Small intestine (tissue), 16 donors: ENCODE data around the gene SPHK2. TPM values are rescaled to one million over a fixed set of nuclear protein-coding genes. Genes with fewer than 3 reads are reported as not detected.
"Not testable (repeated sequence)": the region's sequence is repeated elsewhere in the genome, so short reads cannot be mapped to it uniquely, and the experiment has no call there.

ENCODE experiments used
- DNase-seq, 2 donors: peaks; one replicate each; pipeline versions ENCODE4 v3.0.0 to v3.0.0-alpha.2; 2013
- FAIRE-seq: peaks from 2 replicates; lab custom pipeline; 2012; peaks lifted over from hg19 to GRCh38; lab: Jason Lieb, UNC
- H3K27ac ChIP-seq, 3 donors: one replicate each; pipeline ENCODE4 v1.5.1; 2013; ENCODE audit warnings: low read length in 2 of 3, mild to moderate bottlenecking in 2 of 3, control low read depth in 1 of 3, inconsistent platforms in 1 of 3, low read depth in 1 of 3, moderate library complexity in 1 of 3
- H3K27me3 ChIP-seq, 3 donors: one replicate each; pipeline ENCODE4 v1.6.1; 2013; ENCODE audit warnings: low read length in 3 of 3, inconsistent platforms in 1 of 3; ENCODE audit not compliant: control insufficient read depth in 3 of 3, insufficient read depth in 3 of 3
- H3K36me3 ChIP-seq, 3 donors: one replicate each; pipeline ENCODE4 v1.6.1; 2013; ENCODE audit warnings: low read length in 3 of 3, inconsistent platforms in 1 of 3, low read depth in 1 of 3, mild to moderate bottlenecking in 1 of 3, moderate library complexity in 1 of 3; ENCODE audit not compliant: control insufficient read depth in 3 of 3, insufficient read depth in 2 of 3
- H3K4me1 ChIP-seq, 3 donors: one replicate each; pipeline ENCODE4 v1.6.1; 2013; ENCODE audit warnings: low read length in 2 of 3, inconsistent platforms in 1 of 3, low read depth in 1 of 3, mild to moderate bottlenecking in 1 of 3, moderate library complexity in 1 of 3; ENCODE audit not compliant: control insufficient read depth in 3 of 3, insufficient read depth in 2 of 3
- H3K4me3 ChIP-seq, 3 donors: one replicate each; pipeline ENCODE4 v1.5.1; 2013; ENCODE audit warnings: low read length in 3 of 3, control low read depth in 1 of 3, inconsistent platforms in 1 of 3, low read depth in 1 of 3, mild to moderate bottlenecking in 1 of 3, moderate library complexity in 1 of 3
- H3K9me3 ChIP-seq, 2 donors: one replicate each; pipeline ENCODE4 v1.6.1; 2013; ENCODE audit warnings: low read depth in 1 of 2, low read length in 1 of 2; ENCODE audit not compliant: control insufficient read depth in 2 of 2, insufficient read depth in 1 of 2
- WGBS, 3 donors: extraction: QIAGEN DNeasy Blood & Tissue Kit; methylation state at CpG; one replicate each; pipeline ENCODE4 v1.1.7; 2013; 5-methylcytosine and 5-hydroxymethylcytosine counted together
- long read RNA-seq, 10 donors: transcript quantifications; one replicate each; lab custom pipeline, GENCODE V29; 2026
- polyA plus RNA-seq, 4 donors: library from polyadenylated mRNA; stranded (reverse) in 3 of 4; unstranded in 1 of 4; fragments of 200-250 nt in 3 of 4; fragments of 120-200 nt in 1 of 4; gene quantifications; one replicate each; pipeline versions ENCODE4 v1.2.1 to v1.2.3, GENCODE V29; 2013
- donor health status: healthy with polysubstance abuse.
- donor health status: control.
- donor health status: control.
- donor health status: Bipolar disorder and iron deficiency.
- donor health status: healthy.

SPHK2 gene, protein sequence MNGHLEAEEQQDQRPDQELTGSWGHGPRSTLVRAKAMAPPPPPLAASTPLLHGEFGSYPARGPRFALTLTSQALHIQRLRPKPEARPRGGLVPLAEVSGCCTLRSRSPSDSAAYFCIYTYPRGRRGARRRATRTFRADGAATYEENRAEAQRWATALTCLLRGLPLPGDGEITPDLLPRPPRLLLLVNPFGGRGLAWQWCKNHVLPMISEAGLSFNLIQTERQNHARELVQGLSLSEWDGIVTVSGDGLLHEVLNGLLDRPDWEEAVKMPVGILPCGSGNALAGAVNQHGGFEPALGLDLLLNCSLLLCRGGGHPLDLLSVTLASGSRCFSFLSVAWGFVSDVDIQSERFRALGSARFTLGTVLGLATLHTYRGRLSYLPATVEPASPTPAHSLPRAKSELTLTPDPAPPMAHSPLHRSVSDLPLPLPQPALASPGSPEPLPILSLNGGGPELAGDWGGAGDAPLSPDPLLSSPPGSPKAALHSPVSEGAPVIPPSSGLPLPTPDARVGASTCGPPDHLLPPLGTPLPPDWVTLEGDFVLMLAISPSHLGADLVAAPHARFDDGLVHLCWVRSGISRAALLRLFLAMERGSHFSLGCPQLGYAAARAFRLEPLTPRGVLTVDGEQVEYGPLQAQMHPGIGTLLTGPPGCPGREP
- 10 to 100 TPM; 22.1 to 85.7 (median 49.9) TPM for polyA plus RNA-seq
- long read RNA-seq, donor 1, partial matches to known transcripts, result 0 of 9 reads
- long read RNA-seq, donor 1, other reads (novel, unspliced or antisense), result 0 of 9 reads
- long read RNA-seq, donor 2, partial matches to known transcripts, result 0 of 2 reads
- long read RNA-seq, donor 2, other reads (novel, unspliced or antisense), result 0 of 2 reads
- long read RNA-seq, donor 3, partial matches to known transcripts, result 0 of 5 reads
- long read RNA-seq, donor 3, other reads (novel, unspliced or antisense), result 0 of 5 reads
- long read RNA-seq, donor 4, result 0 reads
- long read RNA-seq, donor 5, partial matches to known transcripts, result 0 of 2 reads
- long read RNA-seq, donor 5, other reads (novel, unspliced or antisense), result 0 of 2 reads
- long read RNA-seq, donor 6, partial matches to known transcripts, result 0 of 3 reads
- long read RNA-seq, donor 6, other reads (novel, unspliced or antisense), result 0 of 3 reads
- long read RNA-seq, donor 7, partial matches to known transcripts, result 0 of 4 reads
- long read RNA-seq, donor 7, other reads (novel, unspliced or antisense), result 0 of 4 reads
- long read RNA-seq, donor 8, result 0 reads
- long read RNA-seq, donor 9, partial matches to known transcripts, result 0 of 2 reads
- long read RNA-seq, donor 9, other reads (novel, unspliced or antisense), result 0 of 2 reads
- long read RNA-seq, donor 10, transcript SPHK2-207 (1 exons, 1,786 nt), result major isoform, 5 of 7 reads
- long read RNA-seq, donor 10, partial matches to known transcripts, result 0 of 7 reads
- long read RNA-seq, donor 10, other reads (novel, unspliced or antisense), result 0 of 7 reads

DNA sequence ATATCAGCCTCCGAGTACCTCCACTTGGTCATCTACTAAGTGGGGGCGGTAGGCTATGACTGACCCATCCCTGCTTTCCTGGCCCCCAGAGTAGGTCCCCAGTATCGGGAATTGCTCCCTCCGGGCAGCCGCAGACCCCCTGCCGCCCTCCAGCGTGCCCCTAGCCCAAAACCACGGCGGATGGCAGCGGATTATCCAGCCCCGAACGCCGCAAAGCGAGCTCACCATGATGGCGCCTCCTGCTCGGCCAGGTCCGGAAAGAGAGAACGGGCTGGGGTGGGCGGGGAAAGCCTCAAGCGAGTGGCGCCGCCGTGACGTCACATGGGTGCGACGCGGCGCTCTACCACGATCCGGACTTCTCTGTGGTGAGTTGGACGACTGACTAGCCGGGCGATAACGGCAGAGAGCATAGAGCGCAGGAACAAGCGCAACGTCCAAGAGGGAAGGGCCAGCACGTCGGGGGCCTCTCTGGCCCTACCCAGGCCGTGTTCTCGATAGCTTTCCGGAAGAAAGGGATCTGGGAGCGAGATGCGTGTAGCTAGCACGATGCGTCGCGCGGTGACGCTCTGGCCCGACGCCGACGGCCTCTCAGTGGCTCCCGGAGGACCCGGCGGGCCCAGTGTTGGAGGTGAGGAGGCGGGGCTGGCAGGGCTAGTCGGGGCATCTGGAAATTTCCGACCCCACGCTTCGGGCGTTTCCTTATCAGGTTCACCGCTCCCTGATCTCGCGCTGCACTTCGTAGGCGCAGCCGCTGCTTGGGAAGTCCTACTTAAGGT, at the start of gene SPHK2, which contains the start of gene RPL18:
TSS of gene SPHK2 (plus strand) at position 591 of the 776 bp plus-strand sequence. CDS start 1,009 bp downstream, outside the sequence.
TSS of gene RPL18 (minus strand) at position 263 of the 776 bp plus-strand sequence. CDS start at position 228, 35 bp downstream.
- Histone ChIP-seq H3K27ac (peak within 1 kb of the TSS; percentile 90 to 97 (median 97)), H3K9me3 (no peaks in the 10 kb centered on the region), H3K36me3 (peaks cover 0 to 43% (median 16%) of the 10 kb centered on the region in 3 donors), H3K27me3 (no peaks in the 10 kb centered on the region), H3K4me3 (peak within 1 kb of the TSS; percentile 79 to 98 (median 81)), H3K4me1 (peaks cover 0 to 42% (median 5%) of the 10 kb centered on the region in 3 donors)
- 0% methylated on average over 59 to 69 of the region's 69 CpGs for WGBS, 3 donors
- DNase-seq, result peak; percentile 99 to 100
- no peak for FAIRE-seq

GRCh38 chr19:48569814-48570213, 49.5 kb upstream of the SPHK2 start:
- DNase-seq (no peak), FAIRE-seq (no peak)
- WGBS, 3 donors, result 64 to 85% (median 79%) methylated on average over 11 of the region's 11 CpGs
- Histone ChIP-seq H3K27ac (no peak overlapping the region), H3K4me1 (peaks cover 0 to 1% (median 0%) of the 10 kb centered on the region in 3 donors), H3K9me3 (no peaks in the 10 kb centered on the region), H3K4me3 (no peak overlapping the region), H3K36me3 (no peaks in the 10 kb centered on the region), H3K27me3 (peaks cover 0 to 5% (median 0%) of the 10 kb centered on the region in 3 donors)

GRCh38 chr19:48571378-48572162, 47.7 kb upstream of the SPHK2 start:
- Histone ChIP-seq H3K36me3 (no peaks in the 10 kb centered on the region), H3K4me1 (peaks cover 0 to 1% (median 0%) of the 10 kb centered on the region in 3 donors), H3K4me3 (no peak overlapping the region), H3K9me3 (no peaks in the 10 kb centered on the region), H3K27ac (no peak overlapping the region), H3K27me3 (peaks cover 0 to 5% (median 0%) of the 10 kb centered on the region in 3 donors)
- no peak for DNase-seq
- 61 to 68% (median 64%) methylated on average over 4 to 5 of the region's 5 CpGs for WGBS, 3 donors
- FAIRE-seq, result no peak

- Histone ChIP-seq H3K4me1 (peaks cover 0 to 1% (median 0%) of the 10 kb centered on the region in 3 donors), H3K36me3 (no peaks in the 10 kb centered on the region), H3K27ac (no peak overlapping the region), H3K9me3 (no peaks in the 10 kb centered on the region), H3K27me3 (peaks cover 0 to 5% (median 0%) of the 10 kb centered on the region in 3 donors), H3K4me3 (no peak overlapping the region)
- 77 to 87% (median 79%) methylated on average over 12 of the region's 12 CpGs for WGBS, 3 donors
- no peak for DNase-seq
- no peak for FAIRE-seq
Observed at GRCh38 chr19:48573163-48573505, 46.2 kb upstream of the SPHK2 start.

DNA sequence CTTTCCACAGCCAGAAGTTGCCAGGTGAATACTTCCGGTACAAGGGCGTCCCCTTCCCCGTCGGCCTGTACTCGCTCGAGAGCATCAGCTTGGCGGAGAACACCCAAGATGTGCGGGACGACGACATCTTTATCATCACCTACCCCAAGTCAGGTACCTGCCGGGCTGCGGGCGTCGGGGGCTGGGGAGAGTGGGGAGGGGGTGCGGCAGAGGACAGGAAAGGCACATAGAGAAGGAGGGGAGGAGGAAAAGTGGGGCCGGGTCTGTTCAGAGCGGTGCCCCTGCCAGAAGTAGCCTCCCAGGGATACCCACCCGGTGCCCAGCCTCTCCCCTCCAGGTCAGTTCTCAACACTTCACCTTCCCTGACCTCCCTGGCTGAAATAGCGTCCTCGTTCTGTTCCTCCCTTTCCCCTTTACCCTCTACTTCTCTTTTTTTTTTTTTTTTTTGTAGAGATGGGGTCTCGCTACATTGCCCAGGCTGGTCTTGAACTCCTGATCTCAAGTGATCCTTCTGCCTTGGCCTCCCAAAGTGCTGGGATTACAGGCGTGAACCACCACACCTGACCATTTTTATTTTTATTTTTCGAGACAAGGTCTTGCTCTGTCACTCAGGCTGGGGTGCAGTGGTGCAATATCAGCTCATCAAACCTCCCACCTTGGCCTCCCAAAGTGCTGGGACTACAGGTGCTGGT, 43.2 kb upstream of the SPHK2 start:
- Histone ChIP-seq H3K36me3 (no peaks in the 10 kb centered on the region), H3K27me3 (no peaks in the 10 kb centered on the region), H3K4me3 (no peak overlapping the region), H3K4me1 (no peaks in the 10 kb centered on the region), H3K27ac (no peak overlapping the region), H3K9me3 (no peaks in the 10 kb centered on the region)
- DNase-seq (no peak), FAIRE-seq (no peak)
- 82 to 92% (median 91%) methylated on average over 16 to 23 of the region's 23 CpGs for WGBS, 3 donors

DNA sequence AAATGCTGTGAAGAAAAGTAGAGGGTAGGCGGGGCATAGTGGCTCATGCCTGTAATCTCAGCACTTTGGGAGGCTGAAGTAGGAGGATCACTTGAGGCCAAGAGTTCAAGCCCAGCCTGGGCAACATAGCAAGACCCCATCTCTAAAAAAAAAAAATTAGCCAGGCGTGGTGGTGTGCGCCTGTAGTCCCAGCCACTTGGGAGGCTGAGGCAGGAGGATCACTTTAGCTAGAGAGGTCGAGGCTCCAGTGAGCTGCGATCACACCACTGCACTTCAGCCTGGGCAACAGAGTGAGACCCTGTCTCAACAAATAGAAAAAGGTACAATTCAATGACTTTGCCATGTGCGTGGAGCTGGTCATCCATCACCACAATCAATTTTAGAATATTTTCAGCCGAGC, 41.4 kb upstream of the SPHK2 start:
- 88 to 91% (median 90%) methylated on average over 7 of the region's 7 CpGs for WGBS, 3 donors
- FAIRE-seq, H3K27me3 ChIP-seq: not testable (repeated sequence)

More for the DNA sequence above, 41.4 kb upstream of the SPHK2 start:
- not testable (repeated sequence) for DNase-seq, H3K36me3 ChIP-seq, H3K9me3 ChIP-seq, H3K4me1 ChIP-seq, H3K4me3 ChIP-seq, H3K27ac ChIP-seq
